GM21526 (cell line): ENCODE measurements around the gene DNMBP.
"Not testable (repeated sequence)": the region's sequence is repeated elsewhere in the genome, so short reads cannot be mapped to it uniquely, and the experiment has no call there.

Source experiments
- ATAC-seq: cut with Tn5 transposase; IDR thresholded peaks from one replicate; pipeline ENCODE4 v1.9.1; 2021; ENCODE audit warnings: moderate library complexity; ENCODE audit not compliant: unreplicated experiment, low FRiP score

Gene DNMBP

GRCh38 chr10:99958806-99959205 lies 50.9 kb downstream of the DNMBP start:
- no peak for ATAC-seq

DNA sequence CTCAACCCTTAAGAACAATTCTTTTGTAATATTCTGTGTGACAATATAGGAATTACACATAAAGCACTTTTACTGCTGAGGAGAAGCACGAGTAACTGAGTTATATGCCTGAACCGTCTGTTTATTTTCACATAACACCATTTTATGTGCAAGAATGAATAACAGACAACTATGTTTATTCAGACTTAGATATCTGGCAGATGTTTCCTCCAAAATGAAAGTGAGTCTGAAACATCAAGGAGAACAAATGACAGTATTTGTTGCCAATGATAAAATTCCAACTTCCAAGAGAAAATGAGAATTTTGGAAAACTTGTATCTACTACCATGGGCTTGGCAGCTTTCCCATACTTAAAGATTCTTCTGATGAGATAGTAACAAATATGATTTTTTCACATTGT lies 51.4 kb downstream of the DNMBP start:
- no peak for ATAC-seq

DNA sequence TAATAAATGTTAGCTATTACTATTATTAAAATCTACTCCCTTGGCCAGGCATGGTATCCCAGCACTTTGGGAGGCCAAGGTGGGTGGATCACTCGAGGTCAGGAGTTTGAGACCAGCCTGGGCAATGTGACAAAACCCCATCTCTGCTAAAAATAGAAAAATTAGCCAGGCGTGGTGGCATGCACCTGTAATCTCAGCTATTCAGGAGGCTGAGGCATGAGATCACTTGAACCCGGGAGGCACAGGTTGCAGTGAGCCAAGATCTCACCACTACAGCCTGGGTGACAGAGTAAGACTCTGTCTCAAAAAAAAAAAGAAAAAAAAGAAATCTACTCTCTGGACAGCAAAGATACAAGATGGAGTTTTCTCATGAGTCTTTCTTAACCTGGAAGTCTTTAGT lies 56.2 kb downstream of the DNMBP start:
- ATAC-seq, result not testable (repeated sequence)

GRCh38 chr10:99952799-99953198 lies 56.9 kb downstream of the DNMBP start:
- no peak for ATAC-seq

- not testable (repeated sequence) for ATAC-seq
These were observed 63.7 kb downstream of the DNMBP start for GRCh38 chr10:99946051-99946450.

DNA sequence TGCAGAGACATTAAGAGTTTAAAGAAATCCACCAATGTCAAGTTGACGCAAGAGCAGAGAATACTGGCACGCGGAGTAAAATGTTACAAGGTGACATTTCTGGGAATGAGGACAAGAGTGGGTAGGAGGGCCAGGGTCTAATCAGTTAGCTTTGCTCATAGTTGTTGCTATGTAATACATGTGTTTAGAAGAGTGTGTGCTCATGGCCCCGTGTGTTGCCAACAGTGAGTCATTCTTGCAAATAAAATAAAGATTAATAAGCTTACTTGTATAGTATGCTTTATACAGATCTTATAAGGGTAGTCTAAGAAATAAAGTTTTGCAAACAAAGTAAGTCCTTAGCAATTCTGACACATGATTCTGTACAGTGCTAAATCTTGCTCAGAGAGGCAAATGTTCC lies 64.5 kb downstream of the DNMBP start:
- no peak for ATAC-seq

DNA sequence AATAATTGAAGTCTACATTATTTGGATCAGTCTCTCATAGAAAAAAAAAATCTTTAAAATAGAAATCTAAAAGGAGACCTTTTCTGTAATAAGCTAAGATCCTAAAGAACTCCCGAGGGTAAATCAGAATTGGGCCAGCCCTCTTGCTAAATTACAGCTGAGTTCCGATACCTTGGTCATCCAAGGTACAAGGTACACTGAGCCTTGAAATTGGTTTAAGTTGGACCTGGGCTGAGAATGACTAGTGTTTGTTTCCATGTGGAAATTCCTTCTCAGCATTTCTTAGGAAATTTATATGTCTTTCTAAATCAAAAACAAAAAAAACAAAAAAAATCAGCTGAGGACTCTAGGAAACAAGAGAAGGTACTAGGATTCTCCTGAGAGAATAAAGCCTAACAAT lies 64.9 kb downstream of the DNMBP start:
- ATAC-seq, result no peak

GRCh38 chr10:99943908-99944307 lies 65.8 kb downstream of the DNMBP start:
- ATAC-seq, result no peak

DNA sequence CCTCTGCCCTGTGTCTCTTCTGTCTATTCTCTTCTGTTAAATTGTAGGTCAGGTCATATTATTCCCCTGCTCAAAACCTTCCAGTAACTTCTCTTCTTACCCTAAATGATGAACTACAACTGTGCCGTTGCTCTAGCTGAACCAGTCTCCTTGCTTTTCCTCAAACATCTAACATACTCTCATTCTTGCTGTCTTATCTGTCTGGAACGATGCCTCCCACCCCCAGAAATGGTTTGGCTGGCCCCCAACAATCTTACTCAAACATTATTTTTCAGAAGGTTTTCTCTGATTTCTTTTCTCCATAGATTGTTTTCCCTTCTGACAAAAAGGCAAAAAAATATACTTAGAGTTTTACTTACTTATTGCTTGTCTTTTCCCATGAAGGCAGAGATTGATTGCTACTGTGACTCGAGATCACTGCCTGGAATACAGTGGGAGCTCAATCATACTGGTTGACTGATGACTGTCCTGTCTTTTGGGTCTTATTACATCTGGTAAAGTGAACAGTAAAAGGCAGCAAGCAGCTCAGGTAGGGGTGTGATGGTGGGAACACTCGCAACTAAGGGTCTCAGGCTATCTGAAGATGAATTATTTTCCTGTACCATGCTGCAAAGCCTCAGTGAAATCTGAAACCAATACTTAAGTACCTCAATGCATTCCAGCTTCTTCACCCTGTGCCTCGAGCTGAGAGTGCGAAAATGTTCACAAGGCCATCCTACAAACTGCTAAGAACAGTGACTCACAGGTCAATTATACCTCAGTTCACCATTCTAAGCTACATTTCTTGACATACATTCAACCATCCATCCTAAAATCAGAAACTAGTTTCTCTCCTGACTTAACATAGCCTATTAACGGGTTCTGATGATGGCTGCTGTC lies 67.6 kb downstream of the DNMBP start:
- no peak for ATAC-seq

DNA sequence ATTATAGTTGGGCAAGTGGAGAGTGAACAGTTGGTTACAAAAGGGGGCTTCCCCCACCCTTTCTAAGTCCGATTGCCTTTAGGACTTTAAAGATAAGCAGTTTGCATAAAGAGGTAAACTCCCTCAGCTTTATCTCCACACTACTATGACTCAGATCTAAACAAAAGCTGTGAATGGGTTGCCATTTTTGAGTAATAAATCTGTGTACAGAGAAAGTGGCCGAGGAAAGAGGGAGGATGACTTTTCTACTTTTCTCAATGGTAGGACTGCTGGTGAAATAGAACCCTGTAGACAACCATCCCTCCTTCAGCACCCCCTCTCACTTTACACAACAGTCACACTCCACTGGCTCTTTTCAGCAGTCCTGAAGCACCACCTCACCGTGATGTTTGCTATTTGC lies 71.2 kb downstream of the DNMBP start:
- ATAC-seq, result peak; percentile 65

DNA sequence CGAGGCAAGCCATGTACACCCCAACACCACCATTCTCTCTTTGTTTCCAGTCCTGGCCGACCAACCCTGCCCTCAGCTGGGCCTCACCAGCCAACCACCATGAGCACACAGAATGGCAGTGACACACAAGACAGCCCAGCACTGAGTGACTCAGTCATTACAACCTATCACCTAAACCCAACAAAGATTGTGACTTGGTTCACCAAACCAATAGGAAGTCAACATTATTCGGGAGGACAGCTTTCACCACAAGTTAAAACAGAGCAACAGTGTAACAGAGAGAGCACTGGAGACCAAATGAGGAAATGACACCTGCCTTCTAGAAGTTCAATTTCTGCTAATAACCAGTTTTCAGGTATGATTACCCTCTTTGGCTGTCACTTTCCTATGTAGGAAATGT lies 72.1 kb downstream of the DNMBP start:
- ATAC-seq, result peak; percentile 47

GRCh38 chr10:99932203-99932957 lies 77.4 kb downstream of the DNMBP start:
- not testable (repeated sequence) for ATAC-seq

- ATAC-seq, result no peak
These were observed 78.8 kb downstream of the DNMBP start for GRCh38 chr10:99930731-99931550.

DNA sequence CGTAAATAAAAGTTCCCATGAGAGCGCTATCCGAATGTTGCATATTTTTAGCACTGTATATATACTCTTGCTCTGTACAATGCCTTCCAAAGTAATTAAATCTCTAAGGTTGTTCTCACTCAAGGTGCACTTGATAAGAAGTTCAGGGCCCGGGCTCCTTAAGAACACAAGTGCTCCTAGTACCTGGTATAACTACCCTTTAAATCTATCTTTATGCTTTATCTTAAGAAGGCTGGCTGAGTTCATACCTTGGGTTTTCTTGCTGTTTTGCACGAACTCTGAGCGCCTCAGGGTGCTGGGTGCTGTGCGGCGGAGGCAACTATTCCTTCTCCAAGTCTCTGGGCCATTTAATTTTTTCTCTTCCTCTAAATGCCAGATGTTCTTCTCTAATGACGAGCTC lies 80.4 kb downstream of the DNMBP start:
- ATAC-seq, result no peak

- no peak for ATAC-seq
These were observed 81.9 kb downstream of the DNMBP start for GRCh38 chr10:99927721-99928280.

DNA sequence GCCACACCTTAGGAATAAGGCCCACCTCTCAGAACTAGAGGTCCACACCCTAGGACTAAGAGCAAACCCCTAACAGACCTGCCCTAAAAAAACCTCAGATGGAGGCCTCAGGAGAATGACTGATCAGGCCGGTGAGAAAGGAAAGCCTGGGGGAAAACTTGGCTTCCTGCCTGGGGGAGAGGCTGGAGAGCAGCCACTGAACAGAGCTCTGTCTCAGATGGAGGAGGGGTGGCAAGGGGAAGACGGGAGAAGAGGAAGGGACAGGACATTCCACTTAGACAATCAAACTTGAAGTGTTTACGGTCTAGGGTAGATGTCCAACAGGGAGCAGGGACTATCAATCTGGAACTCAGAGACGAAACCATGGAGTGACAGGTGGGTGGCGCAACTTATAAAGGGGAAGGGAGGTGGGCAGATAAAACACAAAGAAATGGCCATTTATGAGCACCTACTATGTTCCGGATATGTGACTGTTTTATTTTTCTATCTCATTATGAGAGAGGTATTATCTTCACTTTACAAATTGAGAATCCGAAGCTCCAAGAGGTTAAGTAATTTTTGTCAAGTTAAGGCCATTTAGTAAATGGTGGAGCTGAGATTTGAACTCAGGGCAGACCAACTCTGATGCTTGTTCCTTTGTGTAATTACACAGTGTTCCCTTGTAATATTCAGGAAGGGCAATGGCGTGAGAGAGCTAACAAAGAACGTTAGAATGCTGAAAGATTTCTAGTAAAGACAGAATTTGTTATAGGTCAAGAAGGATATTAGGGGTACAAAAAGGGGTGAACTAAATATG lies 82.6 kb downstream of the DNMBP start:
- ATAC-seq, result no peak

DNA sequence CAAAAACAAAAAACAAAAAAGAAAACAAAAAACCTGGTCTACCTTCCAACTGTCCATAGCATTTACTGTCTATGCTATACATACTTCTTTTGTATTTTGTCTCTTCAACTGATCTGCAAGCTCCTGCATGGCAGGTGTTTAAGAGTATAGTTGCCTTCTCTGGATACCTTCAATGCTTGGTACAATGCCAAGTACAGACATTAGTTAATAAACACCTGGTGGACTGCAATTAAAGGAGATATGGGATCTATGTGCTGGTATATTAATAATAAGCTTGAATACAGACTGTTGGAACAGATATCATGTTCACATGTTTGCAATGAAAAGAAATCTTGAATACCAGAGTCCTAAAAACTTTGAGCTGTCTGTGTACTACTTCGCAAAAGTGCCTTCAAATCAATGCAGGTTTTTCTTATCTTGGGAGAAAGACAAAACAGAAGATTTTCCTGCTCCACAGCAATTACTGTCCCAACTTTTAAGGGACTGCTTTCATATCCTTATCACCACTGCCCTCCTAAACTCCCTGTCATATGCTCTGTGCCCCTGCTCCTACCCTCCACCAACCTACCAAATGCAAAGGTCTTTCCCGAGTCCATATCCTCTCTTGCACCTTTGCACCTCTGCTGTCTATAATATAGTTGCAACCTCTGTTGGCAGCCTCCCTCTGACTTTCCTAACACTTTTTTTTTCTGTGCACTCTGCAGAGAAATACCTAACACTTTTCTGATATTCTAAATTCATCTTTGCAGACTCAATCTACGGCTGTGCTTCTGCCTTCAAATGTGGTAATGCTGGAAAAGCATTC lies 85.1 kb downstream of the DNMBP start:
- ATAC-seq, result no peak

DNA sequence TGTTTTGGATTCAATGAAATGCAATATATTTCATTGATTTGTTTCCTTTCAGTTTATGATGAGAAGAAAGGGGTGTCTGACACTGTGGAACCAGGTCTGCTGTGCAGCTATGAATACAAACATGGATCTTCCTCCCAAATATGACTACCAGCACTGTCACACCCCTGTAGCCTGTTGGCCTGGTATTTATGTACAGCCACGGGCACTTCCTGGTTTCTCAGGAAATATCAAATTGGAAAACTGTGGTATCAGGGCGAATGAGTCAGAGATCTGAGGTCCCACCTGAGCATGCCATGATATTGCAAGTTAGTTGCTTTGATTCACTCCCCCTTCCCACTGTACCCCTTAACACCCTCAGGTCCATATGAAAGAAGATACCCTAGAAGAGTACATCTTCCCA lies 87.8 kb downstream of the DNMBP start:
- no peak for ATAC-seq

- no peak for ATAC-seq
These were observed 88.8 kb downstream of the DNMBP start for GRCh38 chr10:99920901-99921300.
